Uterus (tissue), 2 donors: ENCODE results near the gene RET.

Experiments
- CTCF ChIP-seq, 4 experiments: fragments of 200-600 bp in 2 of 4; fragments of 450-650 bp in 2 of 4; sonication (generic) in 2 of 4; IDR thresholded peaks; one replicate each; pipeline ENCODE4 v1.5.1; 2016 to 2019; ENCODE audit warnings: antibody characterized with exemption in 4 of 4, mild to moderate bottlenecking in 2 of 4, moderate library complexity in 1 of 4
- POLR2A ChIP-seq, 2 donors: fragments of 450-650 bp; IDR thresholded peaks; one replicate each; pipeline ENCODE4 v1.6.1; 2016; ENCODE audit warnings: antibody characterized with exemption in 2 of 2, mild to moderate bottlenecking in 1 of 2, moderate library complexity in 1 of 2

- TF ChIP-seq CTCF (IDR thresholded peaks at IDR 0.05): no peak
- no peak for TF ChIP-seq POLR2A (IDR thresholded peaks at IDR 0.05)
Measured at GRCh38 chr10:43120929-43121314, 44.1 kb downstream of the RET start.
